ENCODE data around the gene EXOC6B.

EXOC6B gene

GRCh38 chr2:72738096-72738495, 87.7 kb downstream of the EXOC6B start:
- no peaks in the 10 kb centered on the region for H3K9me3 ChIP-seq (ENCODE audit: insufficient read depth, low read length)
- no peaks in the 10 kb centered on the region for H3K4me1 ChIP-seq (ENCODE audit: insufficient read depth, insufficient read length)
- no peak for DNase-seq (ENCODE audit: low read depth, low spot score)
- no peak overlapping the region for H3K4me3 ChIP-seq (ENCODE audit: insufficient read length, low read depth)
- no peaks in the 10 kb centered on the region for H3K36me3 ChIP-seq (ENCODE audit: insufficient read depth, insufficient read length, low read length)
- TF ChIP-seq SUZ12 (IDR thresholded peaks at IDR 0.05; ENCODE audit: extremely low read depth, insufficient read depth, insufficient read length) (no peak), ZNF274 (IDR thresholded peaks at IDR 0.05; ENCODE audit: low read depth, low read length) (no peak), YY1 (IDR thresholded peaks at IDR 0.05; ENCODE audit: insufficient read depth, insufficient read length) (no peak)
- H3K27me3 ChIP-seq (ENCODE audit: insufficient read depth, insufficient read length), result no peaks in the 10 kb centered on the region
- H3K9ac ChIP-seq (ENCODE audit: insufficient read length, low read depth), result no peak overlapping the region

GRCh38 chr2:72734432-72734831, 91.4 kb downstream of the EXOC6B start:
- no peak overlapping the region for H3K4me3 ChIP-seq (ENCODE audit: insufficient read length, low read depth)
- no peaks in the 10 kb centered on the region for H3K4me1 ChIP-seq (ENCODE audit: insufficient read depth, insufficient read length)
- H3K9me3 ChIP-seq (ENCODE audit: insufficient read depth, low read length), result no peaks in the 10 kb centered on the region
- no peak overlapping the region for H3K9ac ChIP-seq (ENCODE audit: insufficient read length, low read depth)
- H3K27me3 ChIP-seq (ENCODE audit: insufficient read depth, insufficient read length), result no peaks in the 10 kb centered on the region
- TF ChIP-seq YY1 (IDR thresholded peaks at IDR 0.05; ENCODE audit: insufficient read depth, insufficient read length) (no peak), SUZ12 (IDR thresholded peaks at IDR 0.05; ENCODE audit: extremely low read depth, insufficient read depth, insufficient read length) (no peak)
- no peak for DNase-seq (ENCODE audit: low read depth, low spot score)
- H3K36me3 ChIP-seq (ENCODE audit: insufficient read depth, insufficient read length, low read length), result peaks cover 4% of the 10 kb centered on the region

GRCh38 chr2:72731116-72731515, 94.7 kb downstream of the EXOC6B start:
- no peaks in the 10 kb centered on the region for H3K27me3 ChIP-seq (ENCODE audit: insufficient read depth, insufficient read length)
- H3K4me1 ChIP-seq (ENCODE audit: insufficient read depth, insufficient read length), result no peaks in the 10 kb centered on the region
- H3K9me3 ChIP-seq (ENCODE audit: insufficient read depth, low read length), result no peaks in the 10 kb centered on the region
- no peak overlapping the region for H3K9ac ChIP-seq (ENCODE audit: insufficient read length, low read depth)
- no peak for DNase-seq (ENCODE audit: low read depth, low spot score)
- TF ChIP-seq ZNF274 (IDR thresholded peaks at IDR 0.05; ENCODE audit: low read depth, low read length) (no peak), SUZ12 (IDR thresholded peaks at IDR 0.05; ENCODE audit: extremely low read depth, insufficient read depth, insufficient read length) (no peak), YY1 (IDR thresholded peaks at IDR 0.05; ENCODE audit: insufficient read depth, insufficient read length) (no peak)
- H3K4me3 ChIP-seq (ENCODE audit: insufficient read length, low read depth), result no peak overlapping the region
- H3K36me3 ChIP-seq (ENCODE audit: insufficient read depth, insufficient read length, low read length), result peaks cover 4% of the 10 kb centered on the region

GRCh38 chr2:72727356-72727755, 98.5 kb downstream of the EXOC6B start:
- no peak overlapping the region for H3K9ac ChIP-seq (ENCODE audit: insufficient read length, low read depth)
- DNase-seq (ENCODE audit: low read depth, low spot score), result no peak
- TF ChIP-seq SUZ12 (IDR thresholded peaks at IDR 0.05; ENCODE audit: extremely low read depth, insufficient read depth, insufficient read length) (no peak), ZNF274 (IDR thresholded peaks at IDR 0.05; ENCODE audit: low read depth, low read length) (no peak), YY1 (IDR thresholded peaks at IDR 0.05; ENCODE audit: insufficient read depth, insufficient read length) (no peak)

GRCh38 chr2:72723769-72724370, 102.0 kb downstream of the EXOC6B start:
- no peaks in the 10 kb centered on the region for H3K4me1 ChIP-seq (ENCODE audit: insufficient read depth, insufficient read length)
- TF ChIP-seq ZNF274 (IDR thresholded peaks at IDR 0.05; ENCODE audit: low read depth, low read length) (no peak), YY1 (IDR thresholded peaks at IDR 0.05; ENCODE audit: insufficient read depth, insufficient read length) (no peak), SUZ12 (IDR thresholded peaks at IDR 0.05; ENCODE audit: extremely low read depth, insufficient read depth, insufficient read length) (no peak)
- H3K9ac ChIP-seq (ENCODE audit: insufficient read length, low read depth), result no peak overlapping the region
- H3K36me3 ChIP-seq (ENCODE audit: insufficient read depth, insufficient read length, low read length), result no peaks in the 10 kb centered on the region
- H3K4me3 ChIP-seq (ENCODE audit: insufficient read length, low read depth), result no peak overlapping the region
- no peaks in the 10 kb centered on the region for H3K27me3 ChIP-seq (ENCODE audit: insufficient read depth, insufficient read length)
- H3K9me3 ChIP-seq (ENCODE audit: insufficient read depth, low read length), result no peaks in the 10 kb centered on the region
- DNase-seq (ENCODE audit: low read depth, low spot score), result no peak

More at GRCh38 chr2:72727356-72727755, 98.5 kb downstream of the EXOC6B start:
- H3K27me3 ChIP-seq (ENCODE audit: insufficient read depth, insufficient read length), result no peaks in the 10 kb centered on the region
- no peaks in the 10 kb centered on the region for H3K4me1 ChIP-seq (ENCODE audit: insufficient read depth, insufficient read length)
- no peaks in the 10 kb centered on the region for H3K9me3 ChIP-seq (ENCODE audit: insufficient read depth, low read length)
- no peak overlapping the region for H3K4me3 ChIP-seq (ENCODE audit: insufficient read length, low read depth)
- H3K36me3 ChIP-seq (ENCODE audit: insufficient read depth, insufficient read length, low read length), result peaks cover 4% of the 10 kb centered on the region

GRCh38 chr2:72722492-72723070, 103.3 kb downstream of the EXOC6B start:
- no peak for TF ChIP-seq YY1 (IDR thresholded peaks at IDR 0.05; ENCODE audit: insufficient read depth, insufficient read length)
- TF ChIP-seq SUZ12 (IDR thresholded peaks at IDR 0.05; ENCODE audit: extremely low read depth, insufficient read depth, insufficient read length), result no peak
- TF ChIP-seq ZNF274 (IDR thresholded peaks at IDR 0.05; ENCODE audit: low read depth, low read length), result no peak
- DNase-seq (ENCODE audit: low read depth, low spot score), result no peak
- Histone ChIP-seq H3K4me3 (ENCODE audit: insufficient read length, low read depth) (no peak overlapping the region), H3K27me3 (ENCODE audit: insufficient read depth, insufficient read length) (no peaks in the 10 kb centered on the region), H3K9ac (ENCODE audit: insufficient read length, low read depth) (no peak overlapping the region), H3K36me3 (ENCODE audit: insufficient read depth, insufficient read length, low read length) (peaks cover 2% of the 10 kb centered on the region), H3K4me1 (ENCODE audit: insufficient read depth, insufficient read length) (no peaks in the 10 kb centered on the region), H3K9me3 (ENCODE audit: insufficient read depth, low read length) (no peaks in the 10 kb centered on the region)

- Histone ChIP-seq H3K9me3 (ENCODE audit: insufficient read depth, low read length) (no peaks in the 10 kb centered on the region; the same call in 1 of the 2 replicates), H3K4me3 (ENCODE audit: insufficient read length, low read depth) (no peak overlapping the region), H3K36me3 (ENCODE audit: insufficient read depth, insufficient read length, low read length) (peaks cover 2% of the 10 kb centered on the region), H3K9ac (ENCODE audit: insufficient read length, low read depth) (no peak overlapping the region), H3K27me3 (ENCODE audit: insufficient read depth, insufficient read length) (no peaks in the 10 kb centered on the region), H3K4me1 (ENCODE audit: insufficient read depth, insufficient read length) (no peaks in the 10 kb centered on the region)
- TF ChIP-seq SUZ12 (IDR thresholded peaks at IDR 0.05; ENCODE audit: extremely low read depth, insufficient read depth, insufficient read length) (no peak), ZNF274 (IDR thresholded peaks at IDR 0.05; ENCODE audit: low read depth, low read length) (no peak), YY1 (IDR thresholded peaks at IDR 0.05; ENCODE audit: insufficient read depth, insufficient read length) (no peak)
- DNase-seq (ENCODE audit: low read depth, low spot score), result no peak
Measured at GRCh38 chr2:72719416-72719815, 106.4 kb downstream of the EXOC6B start.

Measured in NT2/D1 (cell line).